ENCODE data around the gene VPS18.

The VPS18 gene

GRCh38 chr15:40918146-40918798 lies 24.0 kb downstream of the VPS18 start:
- Histone ChIP-seq H3K9me3 (ENCODE audit: severe bottlenecking) (no peaks in the 10 kb centered on the region), H3K27me3 (ENCODE audit: insufficient read depth, poor library complexity, severe bottlenecking) (no peaks in the 10 kb centered on the region), H3K4me1 (ENCODE audit: insufficient read depth, poor library complexity, severe bottlenecking) (peaks cover 6% of the 10 kb centered on the region), H3K27ac (ENCODE audit: poor library complexity, severe bottlenecking) (no peak overlapping the region), H3K4me3 (ENCODE audit: severe bottlenecking) (no peak overlapping the region), H3K36me3 (ENCODE audit: low read depth) (no peaks in the 10 kb centered on the region)
- ATAC-seq (ENCODE audit: low read depth) = no peak
- DNase-seq (ENCODE audit: low spot score) = peak; percentile 71
- no peak for TF ChIP-seq CTCF (IDR thresholded peaks at IDR 0.05; ENCODE audit: poor library complexity, severe bottlenecking)

GRCh38 chr15:40918799-40919392 lies 24.6 kb downstream of the VPS18 start:
- H3K4me1 ChIP-seq (ENCODE audit: insufficient read depth, poor library complexity, severe bottlenecking) = peaks cover 6% of the 10 kb centered on the region
- TF ChIP-seq CTCF (IDR thresholded peaks at IDR 0.05; ENCODE audit: poor library complexity, severe bottlenecking) = no peak
- no peak for ATAC-seq (ENCODE audit: low read depth)
- H3K9me3 ChIP-seq (ENCODE audit: severe bottlenecking) = no peaks in the 10 kb centered on the region
- no peak overlapping the region for H3K4me3 ChIP-seq (ENCODE audit: severe bottlenecking)
- peak; percentile 70 for DNase-seq (ENCODE audit: low spot score)
- H3K36me3 ChIP-seq (ENCODE audit: low read depth) = no peaks in the 10 kb centered on the region
- H3K27me3 ChIP-seq (ENCODE audit: insufficient read depth, poor library complexity, severe bottlenecking) = no peaks in the 10 kb centered on the region
- H3K27ac ChIP-seq (ENCODE audit: poor library complexity, severe bottlenecking) = no peak overlapping the region

GRCh38 chr15:40921949-40922607 lies 27.8 kb downstream of the VPS18 start:
- ATAC-seq (ENCODE audit: low read depth) (no peak; the same call in 2 of the 3 replicates), DNase-seq (ENCODE audit: low spot score) (no peak)
- no peak overlapping the region for H3K4me3 ChIP-seq (ENCODE audit: severe bottlenecking)
- H3K27ac ChIP-seq (ENCODE audit: poor library complexity, severe bottlenecking) = no peak overlapping the region
- TF ChIP-seq CTCF (IDR thresholded peaks at IDR 0.05; ENCODE audit: poor library complexity, severe bottlenecking) = no peak
- no peaks in the 10 kb centered on the region for H3K36me3 ChIP-seq (ENCODE audit: low read depth)
- H3K4me1 ChIP-seq (ENCODE audit: insufficient read depth, poor library complexity, severe bottlenecking) = no peaks in the 10 kb centered on the region
- no peaks in the 10 kb centered on the region for H3K9me3 ChIP-seq (ENCODE audit: severe bottlenecking)
- H3K27me3 ChIP-seq (ENCODE audit: insufficient read depth, poor library complexity, severe bottlenecking) = peaks cover 18% of the 10 kb centered on the region

GRCh38 chr15:40922608-40923005 lies 28.4 kb downstream of the VPS18 start:
- H3K27me3 ChIP-seq (ENCODE audit: insufficient read depth, poor library complexity, severe bottlenecking) = peaks cover 23% of the 10 kb centered on the region
- no peaks in the 10 kb centered on the region for H3K9me3 ChIP-seq (ENCODE audit: severe bottlenecking)
- H3K4me3 ChIP-seq (ENCODE audit: severe bottlenecking) = no peak overlapping the region
- no peaks in the 10 kb centered on the region for H3K36me3 ChIP-seq (ENCODE audit: low read depth)
- no peaks in the 10 kb centered on the region for H3K4me1 ChIP-seq (ENCODE audit: insufficient read depth, poor library complexity, severe bottlenecking)
- no peak overlapping the region for H3K27ac ChIP-seq (ENCODE audit: poor library complexity, severe bottlenecking)
- no peak; the same call in 2 of the 3 replicates for ATAC-seq (ENCODE audit: low read depth)
- TF ChIP-seq CTCF (IDR thresholded peaks at IDR 0.05; ENCODE audit: poor library complexity, severe bottlenecking) = no peak
- DNase-seq (ENCODE audit: low spot score) = peak; percentile 74

All from RWPE2 (cell line).